ENCODE results near the gene JAZF1. TPM values are rescaled to one million over a fixed set of nuclear protein-coding genes. Genes with fewer than 3 reads are reported as not detected.

JAZF1 gene
- polyA plus RNA-seq, 1 experiment, result 18.0 TPM

DNA sequence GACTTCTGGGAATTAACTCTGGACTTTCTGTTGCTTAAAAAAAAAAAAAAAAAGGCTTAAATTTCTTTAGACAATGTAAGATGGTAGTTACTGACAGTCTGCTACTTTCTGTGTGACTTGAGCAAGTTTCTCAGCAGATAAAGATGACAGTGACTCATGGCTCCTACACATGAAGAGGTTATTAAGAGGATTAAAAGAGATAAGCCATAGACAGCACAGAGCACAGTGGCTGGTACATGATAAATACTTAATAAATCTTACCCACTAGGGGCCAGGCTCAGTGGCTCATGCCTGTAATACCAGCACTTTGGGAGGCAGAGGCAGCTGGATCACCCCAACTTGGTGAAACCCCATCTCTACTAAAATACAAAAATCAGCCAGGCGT, 174.8 kb downstream of the JAZF1 start:
- TF ChIP-seq, protein P1, sequence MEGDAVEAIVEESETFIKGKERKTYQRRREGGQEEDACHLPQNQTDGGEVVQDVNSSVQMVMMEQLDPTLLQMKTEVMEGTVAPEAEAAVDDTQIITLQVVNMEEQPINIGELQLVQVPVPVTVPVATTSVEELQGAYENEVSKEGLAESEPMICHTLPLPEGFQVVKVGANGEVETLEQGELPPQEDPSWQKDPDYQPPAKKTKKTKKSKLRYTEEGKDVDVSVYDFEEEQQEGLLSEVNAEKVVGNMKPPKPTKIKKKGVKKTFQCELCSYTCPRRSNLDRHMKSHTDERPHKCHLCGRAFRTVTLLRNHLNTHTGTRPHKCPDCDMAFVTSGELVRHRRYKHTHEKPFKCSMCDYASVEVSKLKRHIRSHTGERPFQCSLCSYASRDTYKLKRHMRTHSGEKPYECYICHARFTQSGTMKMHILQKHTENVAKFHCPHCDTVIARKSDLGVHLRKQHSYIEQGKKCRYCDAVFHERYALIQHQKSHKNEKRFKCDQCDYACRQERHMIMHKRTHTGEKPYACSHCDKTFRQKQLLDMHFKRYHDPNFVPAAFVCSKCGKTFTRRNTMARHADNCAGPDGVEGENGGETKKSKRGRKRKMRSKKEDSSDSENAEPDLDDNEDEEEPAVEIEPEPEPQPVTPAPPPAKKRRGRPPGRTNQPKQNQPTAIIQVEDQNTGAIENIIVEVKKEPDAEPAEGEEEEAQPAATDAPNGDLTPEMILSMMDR (IDR thresholded peaks at IDR 0.05; ENCODE audit: low read depth, low read length), result no peak
- no peak for DNase-seq (ENCODE audit: low read depth, low spot score)
- POLR2A ChIA-PET, result no interaction called here

DNA sequence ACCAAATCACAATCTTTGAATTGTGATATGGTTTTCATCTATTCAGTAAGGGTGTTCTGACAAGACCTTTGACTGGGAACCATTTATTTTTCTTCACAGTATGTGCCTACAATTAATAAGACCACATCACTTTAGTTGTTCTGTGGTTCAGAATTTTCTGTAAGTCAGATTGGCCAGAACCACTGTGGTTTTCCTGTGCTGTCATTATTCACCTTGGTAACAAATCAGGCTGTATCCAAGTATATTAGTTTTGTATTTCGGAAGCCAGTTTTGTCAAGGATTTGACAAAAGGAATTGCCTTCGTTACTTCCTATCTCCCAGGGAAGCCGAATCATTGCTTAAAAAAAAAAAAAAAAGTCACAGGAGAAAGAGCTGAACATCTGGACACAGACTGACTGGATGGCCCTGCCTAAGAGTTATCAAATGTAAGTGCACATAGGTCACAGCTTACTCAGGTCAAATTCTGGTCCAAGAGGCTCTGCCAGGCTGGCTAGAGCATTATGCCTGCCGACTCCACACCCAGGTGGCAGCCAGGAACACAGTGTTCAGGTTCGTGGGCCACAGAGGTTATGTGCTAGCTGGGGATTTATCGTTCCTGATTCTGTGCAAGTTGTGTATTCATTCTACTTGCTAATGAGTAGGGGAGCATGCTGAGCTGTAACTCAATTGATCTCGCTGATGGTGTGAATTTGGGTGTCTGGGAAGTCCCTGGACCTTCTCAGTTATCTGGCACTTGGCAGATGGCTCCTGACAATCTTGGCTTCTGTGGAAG, 175.3 kb downstream of the JAZF1 start:
- no peaks in the 10 kb centered on the region for H3K27me3 ChIP-seq (ENCODE audit: control insufficient read depth, insufficient read depth, low read length)
- no peak overlapping the region for H3K4me3 ChIP-seq (ENCODE audit: low read depth, low read length)
- CTCF ChIA-PET, result interaction anchor here (0.6 to 1.5 kb wide), 3 partner anchors 15 to 674 kb away, joined by 3 to 5 read pairs (median 3); no protein-coding TSS in a partner anchor
- TF ChIP-seq, protein P1 (IDR thresholded peaks at IDR 0.05; ENCODE audit: low read depth, low read length), result no peak
- DNase-seq (ENCODE audit: low read depth, low spot score), result no peak
- POLR2A ChIA-PET, result no interaction called here
- no peaks in the 10 kb centered on the region for H3K9me3 ChIP-seq (ENCODE audit: control insufficient read depth, insufficient read depth, low read length)
- H3K27ac ChIP-seq (ENCODE audit: low read depth, low read length), result no peak overlapping the region

More for the DNA sequence above, 174.8 kb downstream of the JAZF1 start:
- no peak overlapping the region for H3K4me3 ChIP-seq (ENCODE audit: low read depth, low read length)
- H3K9me3 ChIP-seq (ENCODE audit: control insufficient read depth, insufficient read depth, low read length), result no peaks in the 10 kb centered on the region
- CTCF ChIA-PET, result interaction anchor here (0.6 kb wide), 1 partner anchor 673 kb away, joined by 3 read pairs; no protein-coding TSS in a partner anchor
- H3K27me3 ChIP-seq (ENCODE audit: control insufficient read depth, insufficient read depth, low read length), result no peaks in the 10 kb centered on the region
- no peak overlapping the region for H3K27ac ChIP-seq (ENCODE audit: low read depth, low read length)

DNA sequence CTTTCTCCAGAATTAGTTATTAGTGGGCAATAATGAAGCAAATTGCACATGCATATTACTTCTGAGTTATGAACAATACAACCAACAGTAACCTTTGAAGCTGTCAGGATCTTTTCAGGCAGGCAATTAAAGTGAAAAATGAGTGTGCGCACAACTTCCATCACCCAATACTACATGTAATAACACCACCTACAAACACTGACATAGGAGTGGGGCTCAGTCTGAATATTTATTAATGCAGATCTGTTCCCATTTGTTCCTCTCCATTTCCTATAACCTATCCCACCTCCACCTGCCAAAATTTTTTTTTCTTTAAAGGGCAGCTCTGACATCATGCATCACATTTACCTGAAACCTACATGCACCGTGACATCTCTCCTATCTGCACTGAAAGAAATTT, 177.2 kb downstream of the JAZF1 start:
- CTCF ChIA-PET, result no interaction called here
- no peak for DNase-seq (ENCODE audit: low read depth, low spot score)
- TF ChIP-seq, protein P1 (IDR thresholded peaks at IDR 0.05; ENCODE audit: low read depth, low read length), result no peak
- H3K4me3 ChIP-seq (ENCODE audit: low read depth, low read length), result no peak overlapping the region
- POLR2A ChIA-PET, result no interaction called here
- H3K27ac ChIP-seq (ENCODE audit: low read depth, low read length), result no peak overlapping the region
- no peaks in the 10 kb centered on the region for H3K9me3 ChIP-seq (ENCODE audit: control insufficient read depth, insufficient read depth, low read length)
- H3K27me3 ChIP-seq (ENCODE audit: control insufficient read depth, insufficient read depth, low read length), result no peaks in the 10 kb centered on the region

DNA sequence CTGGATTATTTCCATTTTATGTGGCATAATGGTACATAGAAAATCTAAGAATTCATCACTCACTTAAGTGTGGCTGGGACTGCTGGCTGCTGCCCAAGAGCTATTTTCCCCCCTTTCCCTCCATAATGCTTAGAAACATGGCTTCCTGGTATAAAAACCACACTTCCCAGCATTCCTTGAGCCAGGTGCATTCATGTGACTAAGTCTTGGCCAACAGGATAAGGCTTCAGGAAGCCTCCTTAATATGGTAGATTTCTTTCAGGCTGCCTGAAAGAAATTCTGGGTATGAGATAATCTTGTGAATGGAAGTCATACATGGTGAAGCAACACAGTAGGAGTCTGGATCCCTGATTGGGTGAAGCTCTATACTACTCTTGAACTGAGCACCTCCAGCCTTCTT, 178.0 kb downstream of the JAZF1 start:
- H3K27me3 ChIP-seq (ENCODE audit: control insufficient read depth, insufficient read depth, low read length), result no peaks in the 10 kb centered on the region
- DNase-seq (ENCODE audit: low read depth, low spot score), result no peak

DNA sequence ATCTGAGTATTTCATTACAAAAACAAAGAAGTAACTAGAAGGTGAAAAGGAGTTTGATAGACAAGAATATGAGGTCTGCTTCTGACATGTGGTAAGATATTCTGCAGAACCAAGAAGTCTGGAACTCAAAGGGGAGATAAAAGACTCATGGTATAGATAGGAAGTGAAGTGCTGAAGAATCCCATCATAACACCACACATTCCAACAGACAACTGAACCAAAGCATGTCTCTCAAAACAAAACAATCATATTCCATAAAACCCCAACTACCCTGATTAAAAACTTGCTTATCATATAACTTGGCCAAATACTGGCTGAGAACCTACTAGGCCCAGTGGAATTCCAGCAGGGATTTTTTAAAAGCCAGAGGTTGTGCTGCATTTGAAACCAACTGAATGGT, 178.7 kb downstream of the JAZF1 start:
- no peak for DNase-seq (ENCODE audit: low read depth, low spot score)
- TF ChIP-seq, protein P1 (IDR thresholded peaks at IDR 0.05; ENCODE audit: low read depth, low read length), result no peak
- H3K27me3 ChIP-seq (ENCODE audit: control insufficient read depth, insufficient read depth, low read length), result no peaks in the 10 kb centered on the region
- H3K9me3 ChIP-seq (ENCODE audit: control insufficient read depth, insufficient read depth, low read length), result no peaks in the 10 kb centered on the region
- POLR2A ChIA-PET, result no interaction called here
- no peak overlapping the region for H3K27ac ChIP-seq (ENCODE audit: low read depth, low read length)
- CTCF ChIA-PET, result no interaction called here
- H3K4me3 ChIP-seq (ENCODE audit: low read depth, low read length), result no peak overlapping the region

More for the DNA sequence above, 178.0 kb downstream of the JAZF1 start:
- no peaks in the 10 kb centered on the region for H3K9me3 ChIP-seq (ENCODE audit: control insufficient read depth, insufficient read depth, low read length)
- ChIA-PET POLR2A (no interaction called here), CTCF (interaction anchor here (0.6 to 0.7 kb wide), 2 partner anchors 18 to 65 kb away, joined by 3 to 4 read pairs; no protein-coding TSS in a partner anchor)
- H3K27ac ChIP-seq (ENCODE audit: low read depth, low read length), result no peak overlapping the region
- TF ChIP-seq, protein P1 (IDR thresholded peaks at IDR 0.05; ENCODE audit: low read depth, low read length), result no peak
- H3K4me3 ChIP-seq (ENCODE audit: low read depth, low read length), result no peak overlapping the region

Measured in AG04450 (cell line).